Mesodermal cell (in vitro differentiated cells): Measurements from ENCODE around the gene HDAC3. TPM values are rescaled to one million over a fixed set of nuclear protein-coding genes. Genes with fewer than 3 reads are reported as not detected.
A peak's percentile ranks its signal among the peaks of the same experiment; 100 is the strongest.

Experiments
- H3K27ac ChIP-seq: 2 replicates; pipeline ENCODE4 v1.7.0; 2013; ENCODE audit warnings: mild to moderate bottlenecking, low read depth, low read length, moderate library complexity; ENCODE audit not compliant: severe bottlenecking
- H3K36me3 ChIP-seq: 2 replicates; pipeline ENCODE4 v1.7.1; 2013; ENCODE audit warnings: mild to moderate bottlenecking, low read length, moderate library complexity; ENCODE audit not compliant: control insufficient read depth, insufficient read depth
- H3K4me1 ChIP-seq: one replicate; pipeline ENCODE4 v1.7.1; 2013; ENCODE audit warnings: mild to moderate bottlenecking, low read length; ENCODE audit not compliant: insufficient read depth, control insufficient read depth, poor library complexity, severe bottlenecking
- H3K4me3 ChIP-seq: 2 replicates; pipeline ENCODE4 v1.7.0; 2013; ENCODE audit warnings: low read length, control low read depth, mild to moderate bottlenecking; ENCODE audit not compliant: insufficient read depth, poor library complexity, severe bottlenecking; ENCODE audit errors: extremely low read depth
- H3K9me3 ChIP-seq: 2 replicates; pipeline ENCODE4 v1.7.1; 2013; ENCODE audit warnings: mild to moderate bottlenecking, low read length, moderate library complexity; ENCODE audit not compliant: control insufficient read depth
- WGBS, 2 experiments: methylation state at CpG; one replicate each; pipeline ENCODE4 v1.1.5; 2013; ENCODE audit warnings: missing lambda C conversion rate in 2 of 2; ENCODE audit not compliant: insufficient coverage in 2 of 2; 5-methylcytosine and 5-hydroxymethylcytosine counted together
- polyA plus RNA-seq, 2 experiments: library from polyadenylated mRNA; stranded (reverse); fragments of 50-300 nt; gene quantifications; one replicate each; pipeline ENCODE4 v1.2.3, GENCODE V29; 2013

The HDAC3 gene
- 72.4 TPM for polyA plus RNA-seq (2013, experiment 1 of 2)
- polyA plus RNA-seq (2013, experiment 2 of 2), result 66.4 TPM

DNA sequence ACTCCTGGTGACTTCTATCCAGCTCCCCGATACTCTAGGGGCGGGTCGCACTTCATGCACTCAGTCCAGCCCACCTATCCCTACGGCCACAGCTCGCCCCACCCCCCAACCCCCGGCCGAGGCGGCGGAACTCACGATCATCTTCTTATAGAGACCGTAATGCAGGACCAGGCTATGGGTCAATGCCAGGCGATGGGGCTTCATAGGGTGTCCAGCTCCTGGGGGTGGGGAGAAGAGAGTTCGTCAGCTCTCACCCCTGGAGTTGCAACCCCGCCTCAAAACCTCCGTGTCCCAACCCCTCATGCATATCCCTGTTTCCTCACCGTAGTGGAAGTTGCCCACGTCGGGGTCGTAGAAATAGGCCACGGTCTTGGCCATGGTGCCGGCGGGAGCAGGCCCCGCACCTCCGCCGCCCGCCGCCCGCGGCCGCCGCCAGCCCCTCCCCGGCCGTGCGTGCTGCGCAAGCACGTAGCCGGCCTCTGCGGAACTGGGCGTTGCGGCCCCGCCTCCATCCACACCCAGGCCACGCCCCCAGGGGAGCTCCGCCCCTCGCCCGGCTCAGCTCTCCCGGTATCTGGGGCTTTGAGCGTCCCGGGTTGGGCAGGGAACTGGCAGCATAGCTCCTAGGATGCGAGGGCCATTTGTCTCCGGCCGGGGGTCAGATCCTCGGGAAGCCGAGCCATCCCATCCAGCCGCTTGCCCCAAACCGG is at the start of gene HDAC3, which contains the start of gene RELL2:
Gene HDAC3, minus strand, starts transcription at position 437 of the 710 bp plus-strand sequence. Its CDS starts 59 bp downstream, at position 378.
Gene RELL2, plus strand, starts transcription at position 585 of the 710 bp plus-strand sequence. CDS start 1,229 bp downstream, outside the sequence.
- Histone ChIP-seq H3K9me3 (no peaks in the 10 kb centered on the region), H3K4me3 (peak within 1 kb of the TSS; percentile 99), H3K27ac (peak within 1 kb of the TSS; percentile 79), H3K4me1 (peaks cover 5% of the 10 kb centered on the region), H3K36me3 (peaks cover 27% of the 10 kb centered on the region)
- 1% methylated on average over 32 to 37 of the region's 55 CpGs for WGBS, 2 experiments

DNA sequence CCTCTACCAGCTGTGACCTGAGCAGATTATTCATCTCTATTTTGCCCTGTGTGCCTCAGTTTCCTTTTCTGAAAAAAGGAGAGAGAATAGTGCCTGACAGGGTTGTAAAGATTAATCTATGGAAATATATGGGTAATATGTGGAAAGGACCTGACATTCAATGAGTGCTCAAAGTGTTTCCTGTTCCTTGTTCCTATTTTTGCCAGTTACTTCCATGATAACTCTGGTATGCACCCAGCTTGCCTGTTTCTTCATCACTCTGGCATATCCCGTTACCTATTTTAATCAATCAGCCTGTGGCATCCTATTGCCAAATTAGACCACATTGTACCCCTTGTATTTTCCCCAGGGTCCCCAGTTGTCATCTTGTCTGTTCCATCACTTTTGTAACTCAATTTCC is 48.9 kb upstream of the HDAC3 start:
- 89 to 100% methylated on average over 1 of the region's 1 CpG for WGBS, 2 experiments

DNA sequence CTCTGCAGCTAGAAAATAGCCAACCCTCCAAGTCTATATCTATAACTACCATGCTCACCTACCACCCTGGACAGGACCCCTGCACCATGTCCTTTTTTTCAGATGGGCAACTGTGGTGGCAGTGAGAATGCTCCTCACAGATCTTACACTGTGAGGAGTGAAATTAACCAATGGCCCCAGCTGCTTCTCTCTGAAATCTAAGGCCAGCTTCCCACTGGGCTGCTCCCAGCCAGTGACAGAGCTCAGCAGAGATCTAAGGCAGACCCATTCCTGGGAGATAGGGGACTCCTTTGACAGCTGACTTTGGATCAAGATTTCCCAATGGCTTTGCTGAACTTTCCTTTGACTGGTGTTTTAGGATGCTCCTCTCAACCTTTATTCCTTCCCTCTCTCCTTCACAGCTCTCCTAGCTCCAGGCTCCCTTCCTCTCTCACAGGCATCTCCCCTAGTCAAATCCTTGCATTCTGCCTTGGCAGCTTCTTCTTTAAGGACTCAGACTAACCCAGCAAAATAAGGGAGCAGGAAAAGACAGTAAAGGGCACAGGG is 47.0 kb upstream of the HDAC3 start:
- Histone ChIP-seq H3K4me1 (peaks cover 45% of the 10 kb centered on the region), H3K27ac (peak overlapping the region; percentile 46), H3K36me3 (peaks cover 11% of the 10 kb centered on the region), H3K4me3 (no peak overlapping the region), H3K9me3 (no peaks in the 10 kb centered on the region)

More for the DNA sequence above, 48.9 kb upstream of the HDAC3 start:
- no peak overlapping the region for H3K4me3 ChIP-seq
- no peaks in the 10 kb centered on the region for H3K36me3 ChIP-seq
- no peaks in the 10 kb centered on the region for H3K9me3 ChIP-seq
- H3K4me1 ChIP-seq, result peaks cover 42% of the 10 kb centered on the region
- no peak overlapping the region for H3K27ac ChIP-seq

DNA sequence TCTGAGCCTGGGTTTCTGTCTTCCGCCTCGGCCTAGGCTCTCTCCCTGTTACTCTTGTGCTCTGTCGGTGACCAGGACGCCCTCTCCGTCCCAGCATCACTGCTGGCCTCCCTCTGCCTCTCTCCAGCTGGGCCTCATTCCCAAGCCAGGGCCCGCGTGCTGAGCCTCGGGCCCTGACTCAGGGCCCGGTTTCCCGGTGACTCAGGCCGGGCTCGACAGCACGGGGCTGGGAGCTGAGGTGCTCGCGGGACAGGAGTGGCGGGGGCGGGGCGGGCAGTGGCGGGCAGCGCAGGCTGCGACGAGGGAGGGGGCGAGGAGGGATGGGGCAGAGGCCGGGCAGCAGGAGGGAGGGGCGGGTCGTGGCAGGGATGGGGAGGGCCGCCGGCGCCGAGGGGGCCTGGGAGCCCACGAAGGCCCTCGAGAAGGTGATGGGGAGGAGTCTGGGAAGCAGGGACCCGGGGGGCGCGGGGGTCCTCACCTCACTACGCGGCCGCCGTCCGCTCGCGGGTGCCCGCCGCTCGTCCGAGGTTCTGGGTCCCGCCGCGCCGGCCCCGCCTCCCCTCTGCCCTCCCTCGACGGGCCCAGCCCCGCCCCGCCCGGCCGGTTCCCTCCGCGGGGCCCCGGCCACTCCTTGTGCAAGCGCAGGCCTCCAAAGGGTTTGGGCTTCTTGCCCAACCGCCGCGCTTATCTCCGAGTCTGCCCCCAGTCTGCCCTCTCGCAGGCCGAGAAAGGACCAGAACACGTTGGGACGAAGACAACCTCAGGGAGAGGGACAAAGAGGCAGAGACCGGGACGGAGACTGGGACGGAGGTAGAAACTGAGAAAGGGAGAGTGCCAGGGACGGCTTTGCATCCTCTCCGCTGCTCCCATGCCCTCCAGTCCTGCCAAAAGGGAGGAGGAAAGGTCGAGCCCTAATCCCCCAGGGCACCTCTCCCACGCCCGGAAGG is 45.3 kb upstream of the HDAC3 start, which contains the start of gene ARAP3:
Gene ARAP3, minus strand, starts transcription at position 536 of the 947 bp plus-strand sequence. CDS start 1,744 bp downstream, outside the sequence.
- Histone ChIP-seq H3K4me3 (peak within 1 kb of the TSS; percentile 50), H3K9me3 (no peaks in the 10 kb centered on the region), H3K27ac (peak within 1 kb of the TSS; percentile 97), H3K36me3 (peaks cover 23% of the 10 kb centered on the region), H3K4me1 (peaks cover 31% of the 10 kb centered on the region)
- WGBS, 2 experiments, result 4% methylated on average over 43 to 56 of the region's 77 CpGs

DNA sequence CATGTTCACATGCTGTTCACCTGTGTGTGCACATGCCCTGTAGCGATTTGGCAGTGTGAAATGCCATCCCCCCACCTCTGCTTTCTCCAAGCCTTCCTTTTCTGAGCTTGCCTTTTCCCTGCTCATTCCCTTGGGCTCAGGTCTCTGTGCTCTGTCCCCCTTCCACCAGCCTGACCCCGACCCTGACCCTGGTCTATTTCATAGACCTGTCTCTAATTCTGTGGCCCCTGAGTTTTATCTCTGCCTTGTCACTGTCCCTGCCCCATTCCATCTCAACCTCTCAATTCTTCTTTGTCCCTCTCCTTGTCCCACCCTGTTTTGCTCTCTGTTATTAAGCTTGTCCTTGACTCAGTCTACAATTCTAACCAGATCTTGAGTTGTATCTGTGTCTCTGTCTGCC is 44.6 kb upstream of the HDAC3 start:
- peak overlapping the region; percentile 97 for H3K27ac ChIP-seq
- H3K36me3 ChIP-seq, result peaks cover 28% of the 10 kb centered on the region
- H3K9me3 ChIP-seq, result no peaks in the 10 kb centered on the region
- H3K4me1 ChIP-seq, result peaks cover 31% of the 10 kb centered on the region
- peak overlapping the region; percentile 50 for H3K4me3 ChIP-seq
- WGBS, 2 experiments, result 21 to 24% methylated on average over 2 of the region's 2 CpGs

DNA sequence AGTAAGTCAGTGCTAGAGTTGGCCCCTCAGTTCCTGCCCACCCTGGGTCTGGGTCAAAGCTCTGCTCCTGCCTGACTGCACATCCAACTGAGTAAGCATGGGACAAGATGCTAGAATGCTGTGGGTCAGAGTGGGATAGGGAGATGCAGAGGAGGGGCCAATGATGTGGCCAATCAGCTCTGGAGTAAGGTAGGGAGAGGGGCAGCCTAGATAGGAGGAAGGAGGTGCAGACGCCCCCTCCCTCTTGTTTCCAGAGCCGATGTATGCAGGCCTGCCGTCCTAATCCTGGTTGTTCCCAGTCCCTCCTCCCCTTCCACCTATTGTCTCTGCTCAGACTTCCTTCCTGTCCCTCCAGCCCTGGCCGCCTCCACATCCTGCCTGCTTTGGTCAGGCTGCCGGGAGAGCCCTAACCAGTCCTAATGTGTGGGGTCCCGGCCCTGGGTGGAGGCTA is 44.1 kb upstream of the HDAC3 start:
- H3K4me1 ChIP-seq, result peaks cover 31% of the 10 kb centered on the region
- H3K4me3 ChIP-seq, result peak overlapping the region; percentile 50
- H3K9me3 ChIP-seq, result no peaks in the 10 kb centered on the region
- WGBS, 2 experiments, result 0% methylated on average over 2 of the region's 6 CpGs; no CpG with 5 or more reads in 1 of the 2 experiments
- peaks cover 28% of the 10 kb centered on the region for H3K36me3 ChIP-seq
- H3K27ac ChIP-seq, result peak overlapping the region; percentile 97

DNA sequence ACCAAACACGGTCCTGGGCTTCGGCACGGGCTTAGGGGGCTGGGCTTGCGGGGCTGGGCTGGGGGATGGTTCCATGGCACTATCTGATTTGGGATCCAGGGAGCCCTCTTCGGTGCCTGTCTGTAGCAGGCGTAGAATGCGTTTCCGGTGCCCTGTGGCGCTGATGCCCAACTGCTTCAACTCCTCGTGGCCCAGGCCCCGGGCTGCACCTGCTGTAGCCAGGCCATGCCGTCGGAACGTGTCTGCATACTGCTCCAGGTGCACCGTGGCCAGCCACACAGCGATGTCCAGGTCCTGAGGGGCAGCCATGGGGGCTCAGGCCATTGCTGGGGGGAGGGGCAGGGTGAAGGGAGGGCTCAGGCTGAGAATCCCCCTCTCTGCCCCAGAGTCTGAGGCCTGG is 43.5 kb upstream of the HDAC3 start:
- peaks cover 31% of the 10 kb centered on the region for H3K4me1 ChIP-seq
- H3K27ac ChIP-seq, result peak overlapping the region; percentile 97
- H3K4me3 ChIP-seq, result peak overlapping the region; percentile 50
- no peaks in the 10 kb centered on the region for H3K9me3 ChIP-seq
- WGBS, 2 experiments, result 91 to 93% methylated on average over 16 of the region's 16 CpGs
- H3K36me3 ChIP-seq, result peaks cover 29% of the 10 kb centered on the region

DNA sequence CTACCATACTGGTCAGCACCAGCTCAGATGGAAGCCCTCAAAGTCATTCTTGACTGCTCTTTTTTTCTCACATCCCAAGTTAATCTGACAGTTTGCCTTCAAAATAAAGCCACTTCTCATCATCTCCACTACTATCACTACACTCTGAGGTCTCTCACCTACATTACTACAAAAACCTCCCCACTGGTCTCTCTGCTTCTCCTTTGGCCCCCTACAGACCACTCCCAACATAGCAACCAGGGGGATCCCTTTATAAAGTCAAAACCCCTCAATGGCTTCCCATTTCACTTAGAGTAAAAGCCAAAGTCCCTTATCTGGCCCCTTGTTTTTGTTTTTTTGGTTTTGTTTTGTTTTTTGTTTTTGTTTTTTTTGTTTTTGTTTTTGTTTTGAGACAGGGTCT is 40.8 kb upstream of the HDAC3 start:
- Histone ChIP-seq H3K4me1 (peaks cover 13% of the 10 kb centered on the region), H3K27ac (no peak overlapping the region), H3K4me3 (no peak overlapping the region), H3K36me3 (peaks cover 48% of the 10 kb centered on the region), H3K9me3 (no peaks in the 10 kb centered on the region)

DNA sequence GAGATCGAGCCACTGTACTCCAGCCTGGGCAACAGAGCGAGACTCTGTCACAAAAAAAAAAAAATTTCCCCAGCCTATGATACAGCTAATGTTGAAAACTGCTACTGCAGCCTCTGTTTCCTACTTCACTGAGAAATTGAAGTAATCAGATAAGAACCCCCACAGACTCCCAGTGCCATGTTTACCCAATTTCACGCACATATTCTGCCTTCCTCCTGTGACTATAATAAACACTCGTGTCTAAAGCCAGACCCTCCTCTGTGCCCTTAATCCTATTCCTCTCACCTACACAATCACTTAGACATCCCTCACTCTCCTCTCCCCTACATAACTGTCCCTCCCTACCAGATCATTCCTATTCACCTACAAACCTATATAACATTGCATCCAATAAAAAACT is 39.0 kb upstream of the HDAC3 start:
- WGBS, 2 experiments, result 88 to 93% methylated on average over 4 of the region's 4 CpGs
- H3K9me3 ChIP-seq, result no peaks in the 10 kb centered on the region
- H3K4me1 ChIP-seq, result peaks cover 10% of the 10 kb centered on the region
- H3K27ac ChIP-seq, result no peak overlapping the region
- peaks cover 66% of the 10 kb centered on the region for H3K36me3 ChIP-seq
- no peak overlapping the region for H3K4me3 ChIP-seq

DNA sequence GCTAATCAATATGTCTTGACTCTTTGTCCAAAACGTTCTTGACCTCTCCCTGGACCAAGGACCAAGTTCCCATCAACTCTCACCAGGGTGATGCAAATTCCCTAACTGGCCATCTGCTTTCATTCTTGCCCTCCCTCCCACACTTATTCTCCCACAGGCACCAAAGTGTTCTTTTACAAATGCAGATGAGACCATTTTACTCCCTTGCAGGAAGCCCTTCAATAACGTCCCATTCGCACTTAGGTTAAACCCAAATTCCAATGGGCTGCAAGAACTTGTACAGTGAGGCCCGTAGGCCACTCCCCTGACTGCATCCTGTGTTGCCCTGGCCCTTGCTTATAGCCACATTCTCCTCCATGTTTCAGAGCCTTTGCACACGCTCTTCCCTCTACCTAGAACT is 38.1 kb upstream of the HDAC3 start:
- 53 to 54% methylated on average over 4 to 5 of the region's 5 CpGs for WGBS, 2 experiments
- H3K4me1 ChIP-seq, result peaks cover 1% of the 10 kb centered on the region
- no peak overlapping the region for H3K27ac ChIP-seq
- H3K36me3 ChIP-seq, result peaks cover 75% of the 10 kb centered on the region
- no peaks in the 10 kb centered on the region for H3K9me3 ChIP-seq
- no peak overlapping the region for H3K4me3 ChIP-seq
